IMR-90 (cell line): ENCODE results near the gene CALY. TPM values are rescaled to one million over a fixed set of nuclear protein-coding genes. Genes with fewer than 3 reads are reported as not detected.
A peak's percentile ranks its signal among the peaks of the same experiment; 100 is the strongest.

Experiments used
- ATAC-seq: fragments of 200-7000 bp; cut with Tn5 transposase; 2 replicates; pipeline ENCODE4 v1.9.1; 2020; ENCODE audit warnings: low read depth, mild to moderate bottlenecking, moderate library complexity
- BruUV-seq: library from RNA; stranded (reverse); fragments of 400-500 nt; replicated peaks from 2 replicates; lab custom pipeline; 2021; lab: Mats Ljungman, UMichigan
- CTCF ChIA-PET: fragments of 300-600 bp; formaldehyde crosslinking; extraction: SDS; loops from one replicate; lab custom pipeline; 2021; ENCODE audit warnings: antibody characterized with exemption; lab: Yijun Ruan, JAX
- POLR2A ChIA-PET: fragments of 300-600 bp; sonication (Branson Sonifier 250); formaldehyde crosslinking; loops from one replicate; lab custom pipeline; 2022; ENCODE audit warnings: antibody characterized with exemption; ENCODE audit not compliant: unreplicated experiment; lab: Charles Lee
- DNase-seq: peaks from one replicate; pipeline ENCODE4 v3.0.0; 2013
- H2AFZ ChIP-seq: replicated peaks from 2 replicates; pipeline ENCODE3; 2013; ENCODE audit warnings: low read length, mild to moderate bottlenecking; ENCODE audit not compliant: poor library complexity
- H2AK5ac ChIP-seq: 2 replicates; pipeline ENCODE4 v1.6.1; 2013; ENCODE audit warnings: low read depth, low read length, inconsistent platforms
- H2AK9ac ChIP-seq: replicated peaks from 2 replicates; pipeline ENCODE3; 2013; ENCODE audit warnings: mild to moderate bottlenecking, low read depth, low read length, moderate library complexity; ENCODE audit not compliant: poor library complexity
- H2BK120ac ChIP-seq: 2 replicates; pipeline ENCODE4 v1.6.1; 2013; ENCODE audit warnings: low read depth, low read length, inconsistent platforms
- H2BK15ac ChIP-seq: 3 replicates; pipeline ENCODE4 v1.6.1; 2013; ENCODE audit warnings: low read depth, low read length, inconsistent platforms
- H2BK20ac ChIP-seq: 2 replicates; pipeline ENCODE4 v1.6.1; 2013; ENCODE audit warnings: low read depth, mild to moderate bottlenecking, inconsistent platforms, low read length, moderate library complexity
- H2BK5ac ChIP-seq: 2 replicates; pipeline ENCODE4 v1.6.1; 2013; ENCODE audit warnings: mild to moderate bottlenecking, low read depth, low read length, inconsistent platforms; ENCODE audit not compliant: poor library complexity, severe bottlenecking
- H3K14ac ChIP-seq: replicated peaks from 2 replicates; pipeline ENCODE4 v1.6.1; 2013; ENCODE audit warnings: low read depth, low read length, inconsistent platforms
- H3K18ac ChIP-seq: 2 replicates; pipeline ENCODE4 v1.6.1; 2013; ENCODE audit warnings: low read depth, low read length, control low read depth
- H3K23ac ChIP-seq: 2 replicates; pipeline ENCODE4 v1.6.1; 2013; ENCODE audit warnings: low read depth, low read length, inconsistent platforms
- H3K27ac ChIP-seq: 2 replicates; pipeline ENCODE4 v1.5.1; 2013; ENCODE audit warnings: mild to moderate bottlenecking, control low read depth, low read length; ENCODE audit not compliant: insufficient read depth
- H3K27me3 ChIP-seq: 2 replicates; pipeline ENCODE4 v1.6.1; 2013; ENCODE audit warnings: low read length; ENCODE audit not compliant: control insufficient read depth, insufficient read depth
- H3K36me3 ChIP-seq: 2 replicates; pipeline ENCODE4 v1.6.1; 2013; ENCODE audit warnings: low read length, mixed read lengths; ENCODE audit not compliant: control insufficient read depth, insufficient read depth
- H3K4ac ChIP-seq: 2 replicates; pipeline ENCODE4 v1.6.1; 2013; ENCODE audit warnings: low read depth, low read length, inconsistent platforms
- H3K4me1 ChIP-seq: 2 replicates; pipeline ENCODE4 v1.6.1; 2013; ENCODE audit warnings: low read length, mixed read lengths; ENCODE audit not compliant: control insufficient read depth, insufficient read depth
- H3K4me2 ChIP-seq: 2 replicates; pipeline ENCODE4 v1.6.1; 2013; ENCODE audit warnings: low read depth, mild to moderate bottlenecking, control low read depth, low read length, moderate library complexity
- H3K4me3 ChIP-seq: 2 replicates; pipeline ENCODE4 v1.5.1; 2013; ENCODE audit warnings: low read depth, mild to moderate bottlenecking, control low read depth, low read length, moderate library complexity; ENCODE audit not compliant: insufficient read depth
- H3K56ac ChIP-seq: 2 replicates; pipeline ENCODE4 v1.6.1; 2013; ENCODE audit warnings: low read length, inconsistent platforms; ENCODE audit not compliant: insufficient read depth; ENCODE audit errors: extremely low read depth
- H3K79me1 ChIP-seq, 2 experiments: 2 replicates each; pipeline ENCODE4 v1.6.1; 2013; ENCODE audit warnings: low read length in 2 of 2, inconsistent platforms in 1 of 2, low read depth in 1 of 2
- H3K9ac ChIP-seq: 2 replicates; pipeline ENCODE4 v1.6.1; 2013; ENCODE audit warnings: low read depth, low read length, control low read depth
- H3K9me1 ChIP-seq: 2 replicates; pipeline ENCODE4 v1.6.1; 2013; ENCODE audit warnings: low read length, inconsistent platforms; ENCODE audit not compliant: insufficient read depth
- H3K9me3 ChIP-seq: 2 replicates; pipeline ENCODE4 v1.6.1; 2013; ENCODE audit warnings: low read length; ENCODE audit not compliant: control insufficient read depth, insufficient read depth
- H4K20me1 ChIP-seq: 2 replicates; pipeline ENCODE4 v1.6.1; 2013; ENCODE audit warnings: low read length, inconsistent platforms; ENCODE audit not compliant: insufficient read depth
- H4K5ac ChIP-seq: 2 replicates; pipeline ENCODE4 v1.6.1; 2013; ENCODE audit warnings: mild to moderate bottlenecking, low read depth, low read length, control low read depth
- H4K8ac ChIP-seq, 2 experiments: 2 replicates each; pipeline ENCODE4 v1.6.1; 2013; ENCODE audit warnings: low read depth in 2 of 2, low read length in 2 of 2, control low read depth in 1 of 2, inconsistent platforms in 1 of 2
- H4K91ac ChIP-seq: 2 replicates; pipeline ENCODE4 v1.6.1; 2013; ENCODE audit warnings: low read depth, low read length, inconsistent platforms; ENCODE audit not compliant: insufficient read depth
- CEBPB ChIP-seq: IDR thresholded peaks from 2 replicates; pipeline ENCODE4 v1.6.1; 2012; ENCODE audit warnings: low read depth, low read length, improper control_type of control experiment
- CHD1 ChIP-seq: IDR thresholded peaks from 2 replicates; pipeline ENCODE4 v1.6.1; 2012; ENCODE audit warnings: low read depth, low read length, improper control_type of control experiment
- FOS ChIP-seq: fragments of 150-350 bp; IDR thresholded peaks from 2 replicates; pipeline ENCODE4 v1.6.1; 2016; ENCODE audit warnings: low read depth, low read length
- MAFK ChIP-seq: IDR thresholded peaks from 2 replicates; pipeline ENCODE4 v1.6.1; 2012; ENCODE audit warnings: low read depth, low read length, improper control_type of control experiment
- MAZ ChIP-seq: IDR thresholded peaks from 2 replicates; pipeline ENCODE4 v1.6.1; 2012; ENCODE audit warnings: low read depth, mild to moderate bottlenecking, low read length, improper control_type of control experiment, moderate library complexity, borderline replicate concordance
- NFE2L2 ChIP-seq: fragments of 150-350 bp; IDR thresholded peaks from 2 replicates; pipeline ENCODE4 v1.6.1; 2016; ENCODE audit warnings: low read depth, mild to moderate bottlenecking, low read length
- POLR2A ChIP-seq: IDR thresholded peaks from 2 replicates; pipeline ENCODE4 v1.6.1; 2012; ENCODE audit warnings: mild to moderate bottlenecking, low read depth, low read length
- RAD21 ChIP-seq: IDR thresholded peaks from 2 replicates; pipeline ENCODE4 v1.6.1; 2012; ENCODE audit warnings: low read length, improper control_type of control experiment
- RCOR1 ChIP-seq: IDR thresholded peaks from 2 replicates; pipeline ENCODE4 v1.6.1; 2012; ENCODE audit warnings: mild to moderate bottlenecking, low read length, improper control_type of control experiment; ENCODE audit not compliant: insufficient replicate concordance
- SMC3 ChIP-seq: fragments of 150-350 bp; IDR thresholded peaks from 2 replicates; pipeline ENCODE4 v1.6.1; 2016; ENCODE audit warnings: low read depth, mild to moderate bottlenecking, antibody characterized with exemption, low read length, moderate library complexity
- WGBS, 2 experiments: methylation state at CpG; one replicate each; pipeline versions ENCODE4 v1.1.5 to v1.1.7; 2013; ENCODE audit warnings: missing lambda C conversion rate in 2 of 2; ENCODE audit not compliant: insufficient read length in 1 of 2; ENCODE audit errors: extremely low coverage in 2 of 2; 5-methylcytosine and 5-hydroxymethylcytosine counted together
- dilution Hi-C: fragments of 300-500 bp; cut with HindIII; formaldehyde crosslinking; loops from one replicate; pipeline ENCODE4 v1.14.3; 2018; ENCODE audit warnings: low sequenced_read_pairs; ENCODE audit not compliant: unreplicated experiment
- in situ Hi-C: fragments of 300-500 bp; cut with MboI; formaldehyde crosslinking; loops from 3 replicates; pipeline ENCODE4 v1.14.3; 2019; ENCODE audit warnings: low sequenced_read_pairs, inconsistent platforms, mixed read lengths
- intact Hi-C: fragments of 100-400 bp; cut with micrococcal nuclease; formaldehyde crosslinking; loops from 2 replicates; pipeline ENCODE4 v1.10.0; 2022
- polyA plus RNA-seq, 3 experiments: library from polyadenylated mRNA; depleted of rRNA; stranded (reverse); fragments of >200 nt; gene quantifications; 2 replicates each; pipeline ENCODE4 v1.2.3, GENCODE V29; 2012; ENCODE audit warnings: low replicate concordance in 1 of 3
- total RNA-seq: library from RNA; depleted of rRNA; stranded (reverse); fragments of >200 nt; gene quantifications from 2 replicates; pipeline ENCODE4 v1.2.3, GENCODE V29; 2012
- TF ChIP-seq, protein P1 (sequence below): fragments of 150-350 bp; IDR thresholded peaks from 2 replicates; pipeline ENCODE4 v1.6.1; 2017; ENCODE audit warnings: mild to moderate bottlenecking, antibody characterized with exemption, low read length, low read depth
- TF ChIP-seq, protein P2 (sequence below): conservative IDR thresholded peaks from 2 replicates; pipeline ENCODE4 v1.5.1; 2012; ENCODE audit warnings: mild to moderate bottlenecking, low read depth, low read length, improper control_type of control experiment
- TF ChIP-seq, protein P3 (sequence below): fragments of 150-350 bp; IDR thresholded peaks from 2 replicates; pipeline ENCODE4 v1.6.1; 2016; ENCODE audit warnings: low read depth, mild to moderate bottlenecking, low read length, moderate library complexity, borderline replicate concordance

Gene CALY
- total and polyA plus RNA-seq, 2 of the 4 experiments (the other 2 are of a cell fraction) = 0.34 TPM; not detected in 1

DNA sequence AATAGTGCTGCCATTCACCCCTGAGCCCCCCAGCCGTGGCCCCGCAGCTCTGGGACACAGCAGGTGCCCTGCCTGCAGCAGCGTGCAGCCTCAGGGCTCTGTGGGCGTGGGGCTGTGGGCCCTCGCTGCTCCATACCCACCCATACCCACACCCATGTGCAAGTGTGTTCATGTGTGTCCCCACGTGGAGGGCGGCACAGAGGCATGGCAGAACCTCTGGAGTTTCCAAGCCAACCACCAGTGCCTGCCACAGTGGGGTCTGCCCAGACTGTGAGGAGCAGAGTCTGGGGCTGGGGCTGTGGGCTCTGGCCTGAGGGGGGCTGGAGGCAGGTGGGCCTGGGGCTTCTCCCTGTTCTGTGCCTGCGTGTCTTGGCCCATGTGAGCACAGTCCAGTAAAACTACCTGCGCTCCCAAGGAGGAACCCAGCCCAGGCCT lies 12.9 kb upstream of the CALY start:
- Histone ChIP-seq H3K23ac (no peak overlapping the region), H3K18ac (no peak overlapping the region), H4K91ac (no peak overlapping the region), H3K4me1 (no peaks in the 10 kb centered on the region), H3K4ac (no peak overlapping the region), H2BK5ac (no peak overlapping the region), H3K14ac (no peak overlapping the region), H2AFZ (peak overlapping the region; percentile 51), H3K4me3 (no peak overlapping the region), H2AK5ac (no peak overlapping the region), H3K79me1 (no peaks in the 10 kb centered on the region), H2BK120ac (no peak overlapping the region), H4K5ac (no peak overlapping the region), H3K36me3 (no peaks in the 10 kb centered on the region), H4K8ac (no peak overlapping the region), H3K9ac (no peak overlapping the region), H2AK9ac (no peak overlapping the region), H3K9me1 (0 out of 2 replicates have a peak, but pooled peaks cover 5% of the 10 kb centered on the region), H4K20me1 (peaks cover 3% of the 10 kb centered on the region; the same call in 1 of the 2 replicates), H2BK15ac (no peak overlapping the region), H2BK20ac (no peak overlapping the region), H3K4me2 (no peak overlapping the region), H3K27me3 (peaks cover 9% of the 10 kb centered on the region; the same call in 1 of the 2 replicates), H3K56ac (no peak overlapping the region), H3K9me3 (no peaks in the 10 kb centered on the region), H3K27ac (no peak overlapping the region)
- WGBS, 2 experiments = 100% methylated on average over 1 of the region's 9 CpGs; no CpG with 5 or more reads in 1 of the 2 experiments
- intact Hi-C loops (no loop called here), dilution Hi-C loops (no loop called here), in situ Hi-C loops (no loop called here)
- TF ChIP-seq FOS = no peak
- TF ChIP-seq MAZ = no peak
- no peak for TF ChIP-seq RCOR1
- TF ChIP-seq RAD21 = no peak
- TF ChIP-seq MAFK = no peak
- TF ChIP-seq POLR2A = no peak
- TF ChIP-seq, protein P1, sequence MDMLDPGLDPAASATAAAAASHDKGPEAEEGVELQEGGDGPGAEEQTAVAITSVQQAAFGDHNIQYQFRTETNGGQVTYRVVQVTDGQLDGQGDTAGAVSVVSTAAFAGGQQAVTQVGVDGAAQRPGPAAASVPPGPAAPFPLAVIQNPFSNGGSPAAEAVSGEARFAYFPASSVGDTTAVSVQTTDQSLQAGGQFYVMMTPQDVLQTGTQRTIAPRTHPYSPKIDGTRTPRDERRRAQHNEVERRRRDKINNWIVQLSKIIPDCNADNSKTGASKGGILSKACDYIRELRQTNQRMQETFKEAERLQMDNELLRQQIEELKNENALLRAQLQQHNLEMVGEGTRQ = no peak
- TF ChIP-seq, protein P2, sequence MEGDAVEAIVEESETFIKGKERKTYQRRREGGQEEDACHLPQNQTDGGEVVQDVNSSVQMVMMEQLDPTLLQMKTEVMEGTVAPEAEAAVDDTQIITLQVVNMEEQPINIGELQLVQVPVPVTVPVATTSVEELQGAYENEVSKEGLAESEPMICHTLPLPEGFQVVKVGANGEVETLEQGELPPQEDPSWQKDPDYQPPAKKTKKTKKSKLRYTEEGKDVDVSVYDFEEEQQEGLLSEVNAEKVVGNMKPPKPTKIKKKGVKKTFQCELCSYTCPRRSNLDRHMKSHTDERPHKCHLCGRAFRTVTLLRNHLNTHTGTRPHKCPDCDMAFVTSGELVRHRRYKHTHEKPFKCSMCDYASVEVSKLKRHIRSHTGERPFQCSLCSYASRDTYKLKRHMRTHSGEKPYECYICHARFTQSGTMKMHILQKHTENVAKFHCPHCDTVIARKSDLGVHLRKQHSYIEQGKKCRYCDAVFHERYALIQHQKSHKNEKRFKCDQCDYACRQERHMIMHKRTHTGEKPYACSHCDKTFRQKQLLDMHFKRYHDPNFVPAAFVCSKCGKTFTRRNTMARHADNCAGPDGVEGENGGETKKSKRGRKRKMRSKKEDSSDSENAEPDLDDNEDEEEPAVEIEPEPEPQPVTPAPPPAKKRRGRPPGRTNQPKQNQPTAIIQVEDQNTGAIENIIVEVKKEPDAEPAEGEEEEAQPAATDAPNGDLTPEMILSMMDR = no peak
- no peak for TF ChIP-seq NFE2L2
- no peak for TF ChIP-seq SMC3
- TF ChIP-seq, protein P3, sequence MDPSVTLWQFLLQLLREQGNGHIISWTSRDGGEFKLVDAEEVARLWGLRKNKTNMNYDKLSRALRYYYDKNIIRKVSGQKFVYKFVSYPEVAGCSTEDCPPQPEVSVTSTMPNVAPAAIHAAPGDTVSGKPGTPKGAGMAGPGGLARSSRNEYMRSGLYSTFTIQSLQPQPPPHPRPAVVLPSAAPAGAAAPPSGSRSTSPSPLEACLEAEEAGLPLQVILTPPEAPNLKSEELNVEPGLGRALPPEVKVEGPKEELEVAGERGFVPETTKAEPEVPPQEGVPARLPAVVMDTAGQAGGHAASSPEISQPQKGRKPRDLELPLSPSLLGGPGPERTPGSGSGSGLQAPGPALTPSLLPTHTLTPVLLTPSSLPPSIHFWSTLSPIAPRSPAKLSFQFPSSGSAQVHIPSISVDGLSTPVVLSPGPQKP = no peak
- no peak for TF ChIP-seq CEBPB
- no peak for TF ChIP-seq CHD1
- DNase-seq (no peak), ATAC-seq (no peak)
- no TSS peak for BruUV-seq
- CTCF ChIA-PET = no interaction called here
- POLR2A ChIA-PET = no interaction called here
